Inflammatory macrophage treated with lipopolysaccharide for 1 hour (primary cell): ENCODE results near the gene WIPF3.

Source experiments
- DNase-seq, 2 donors: peaks; one replicate each; pipeline ENCODE4 v3.0.0-alpha.2; 2020 to 2022

Gene WIPF3

DNA sequence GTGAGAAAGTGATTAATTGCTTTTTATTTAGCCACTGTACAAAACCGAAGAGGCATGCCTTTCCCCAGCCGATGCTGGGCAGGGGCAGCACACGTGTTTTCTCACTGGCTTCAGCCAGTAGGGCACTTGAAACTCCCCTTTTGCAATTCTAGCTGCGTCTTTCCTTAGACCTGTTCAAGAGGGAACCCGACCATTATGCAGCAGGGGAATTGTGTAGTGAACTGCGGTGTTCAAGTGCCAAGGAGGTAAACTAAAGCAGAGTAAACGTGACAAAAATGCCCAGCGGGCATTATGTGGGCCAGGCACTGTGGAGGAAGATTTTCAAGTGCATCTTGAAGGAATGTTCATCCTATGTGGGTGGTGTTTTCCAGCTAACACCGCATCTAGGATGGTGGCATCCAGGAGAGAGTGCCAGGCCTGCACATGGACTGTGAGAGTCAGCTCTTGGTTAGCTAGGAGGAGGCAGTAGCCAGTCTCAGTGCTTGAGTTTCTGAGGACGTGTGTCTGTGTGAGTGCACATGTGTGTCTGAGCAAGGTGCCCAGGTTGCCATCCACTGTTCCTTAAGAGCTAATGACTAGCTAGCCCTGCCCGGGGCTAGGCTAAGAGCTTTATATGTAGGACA lies 3.3 kb downstream of the WIPF3 start:
- no peak for DNase-seq

DNA sequence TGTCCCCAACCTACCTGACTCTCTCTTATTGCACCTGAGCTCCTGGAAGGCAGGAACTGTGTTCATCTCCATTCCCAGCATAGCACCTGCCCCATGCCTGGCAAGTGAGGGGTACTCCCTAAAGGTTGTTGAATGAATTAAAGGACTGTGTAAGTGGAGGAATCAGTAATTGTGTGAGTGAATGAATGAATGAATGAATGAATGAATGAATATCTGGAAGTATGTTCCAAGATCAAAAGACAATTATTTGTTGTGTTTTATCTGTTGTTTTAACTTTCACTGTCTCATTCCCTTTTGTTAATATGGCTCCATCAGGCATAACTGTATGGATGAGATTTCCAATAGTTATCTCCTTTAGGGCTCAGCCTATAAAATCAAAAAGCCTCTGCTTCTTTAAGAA lies 4.0 kb downstream of the WIPF3 start:
- no peak for DNase-seq

DNA sequence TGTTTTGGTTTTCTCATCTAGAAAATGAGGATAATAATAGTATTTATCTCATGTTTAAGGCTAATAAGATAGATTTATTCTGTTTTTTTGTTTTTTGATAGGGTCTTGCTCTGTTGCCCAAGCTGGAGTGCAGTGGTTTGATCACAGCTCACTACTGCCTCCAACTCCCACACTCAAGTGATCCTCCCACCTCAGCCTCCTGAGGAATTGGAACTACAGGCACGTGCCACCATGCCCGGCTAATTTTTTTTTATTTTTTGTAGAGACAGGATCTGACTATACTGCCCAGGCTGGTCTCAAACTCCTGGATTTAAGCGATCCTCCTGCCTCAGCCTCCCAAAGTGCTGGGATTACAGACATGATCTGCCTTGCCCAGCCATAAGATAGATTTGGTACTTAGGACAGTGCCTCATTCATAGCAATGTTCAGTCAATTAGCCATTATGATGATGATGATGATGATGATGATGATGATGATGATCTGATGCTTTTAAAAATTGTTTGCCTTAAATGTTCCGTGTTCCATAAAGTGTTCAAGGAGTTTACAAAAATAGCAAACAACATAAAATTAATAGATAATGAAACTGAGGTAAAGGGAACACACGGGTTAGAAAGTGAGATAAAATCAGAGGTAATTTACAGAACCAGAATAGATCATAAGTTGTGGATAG lies 4.6 kb downstream of the WIPF3 start:
- no peak for DNase-seq

DNA sequence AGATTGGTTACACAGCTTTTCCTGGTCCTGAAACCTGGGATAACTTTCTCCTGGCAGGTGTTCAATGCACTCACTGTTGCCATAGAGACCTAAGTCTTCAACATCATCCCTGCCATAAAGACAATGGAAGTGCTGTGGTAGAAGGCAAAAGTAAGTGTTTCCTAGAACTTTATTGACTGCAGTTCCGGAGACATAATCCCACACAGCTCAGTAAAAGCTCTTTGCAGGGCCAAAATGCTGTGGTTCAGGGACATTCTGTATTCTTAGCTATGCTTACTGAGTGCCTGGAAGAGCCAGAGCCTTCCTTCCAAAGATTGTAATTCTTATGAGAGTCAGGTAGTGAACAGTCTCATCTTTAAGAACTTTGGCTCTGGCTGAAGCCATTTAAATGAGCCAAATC lies 5.3 kb downstream of the WIPF3 start:
- DNase-seq = no peak

DNA sequence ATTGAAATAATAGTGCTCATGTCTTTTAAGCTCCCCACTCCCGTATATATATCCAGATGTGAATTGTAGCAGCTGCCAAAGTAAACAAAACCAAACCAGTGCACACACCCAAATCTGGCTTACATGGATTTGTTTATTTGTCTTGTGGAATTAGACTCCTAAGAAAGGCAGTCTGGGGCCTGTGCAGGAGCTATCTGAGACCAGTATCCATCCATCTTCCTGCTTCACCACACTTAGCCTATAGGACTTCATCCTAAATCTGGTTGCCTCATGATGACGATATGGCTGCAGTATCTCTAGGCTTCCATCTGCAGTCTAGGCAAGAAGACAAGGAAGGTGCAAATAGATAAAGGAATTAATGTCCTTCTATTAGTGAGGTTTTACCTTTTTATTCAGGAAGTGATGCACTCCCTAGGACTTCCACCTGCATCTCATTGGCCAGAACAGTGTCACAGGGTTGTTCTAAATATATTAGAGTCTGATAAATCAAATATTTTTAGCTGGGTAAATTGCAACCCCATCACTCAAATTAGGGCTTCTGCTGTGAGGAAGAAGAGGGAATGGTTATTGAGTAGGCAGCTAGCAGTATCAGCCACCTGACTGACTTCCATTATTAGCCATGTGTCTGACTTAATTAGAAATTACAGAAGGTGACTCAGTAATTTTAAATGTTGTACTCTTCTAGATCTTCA lies 6.0 kb downstream of the WIPF3 start:
- DNase-seq = no peak

DNA sequence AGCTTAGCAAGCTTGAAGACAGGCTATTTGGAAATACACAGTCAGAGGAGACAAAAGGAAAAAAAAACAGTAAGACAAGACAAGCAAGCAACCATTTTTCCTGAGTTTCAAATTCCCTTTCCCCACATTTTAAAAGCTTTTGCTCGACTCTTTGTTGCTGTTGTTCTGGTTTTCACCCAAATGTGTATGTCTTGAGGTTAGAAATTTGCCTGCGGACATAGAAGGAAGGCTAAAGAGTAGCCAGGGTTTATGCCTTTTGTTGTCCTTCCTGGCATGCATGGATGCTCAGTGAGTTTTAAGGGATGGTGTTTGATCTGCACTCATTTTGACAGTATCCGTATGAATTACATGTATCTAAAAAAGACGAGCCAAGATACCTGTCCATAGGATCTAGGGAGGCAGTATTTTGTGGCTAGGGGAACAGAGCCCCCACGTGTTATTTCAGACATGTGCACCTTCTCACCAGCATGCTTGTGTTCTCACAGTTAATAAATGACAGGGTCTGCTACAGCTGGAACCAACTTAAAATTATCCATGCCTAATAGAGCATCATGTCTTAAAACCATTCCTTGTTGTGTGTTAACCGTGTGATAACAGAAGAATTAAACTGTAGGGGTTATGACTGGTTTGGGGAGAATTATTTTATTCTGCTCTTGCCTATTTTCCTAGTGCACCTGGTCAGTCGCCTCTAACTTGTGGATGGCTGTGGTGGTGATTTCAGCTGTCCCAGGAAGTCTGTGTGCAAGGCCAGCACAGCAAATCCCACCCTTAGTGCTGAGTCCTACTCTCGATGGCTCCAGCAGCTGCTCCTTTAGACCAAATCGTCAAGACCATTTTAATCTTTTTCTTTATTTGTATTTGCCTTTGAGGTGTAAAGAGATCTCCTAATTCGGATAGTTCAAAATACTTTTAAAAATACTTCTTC lies 9.1 kb downstream of the WIPF3 start:
- no peak for DNase-seq

DNA sequence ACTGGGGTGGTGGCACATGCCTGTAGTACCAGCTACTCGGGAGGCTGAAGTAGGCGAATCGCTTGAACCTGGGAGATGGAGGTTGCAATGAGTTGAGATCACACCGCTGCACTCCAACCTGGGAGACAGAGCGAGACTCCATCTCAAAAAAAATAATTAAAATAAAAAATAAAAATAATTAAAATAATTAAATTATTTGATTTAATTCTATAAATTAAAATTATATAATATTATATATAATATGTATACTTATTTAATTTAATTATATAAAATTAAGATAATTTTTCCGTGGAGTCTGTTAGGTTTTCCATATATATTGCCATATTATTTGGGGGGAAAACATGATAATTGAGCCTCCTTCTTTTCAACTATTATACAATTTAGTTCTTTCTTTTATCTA lies 12.0 kb downstream of the WIPF3 start:
- no peak for DNase-seq

DNA sequence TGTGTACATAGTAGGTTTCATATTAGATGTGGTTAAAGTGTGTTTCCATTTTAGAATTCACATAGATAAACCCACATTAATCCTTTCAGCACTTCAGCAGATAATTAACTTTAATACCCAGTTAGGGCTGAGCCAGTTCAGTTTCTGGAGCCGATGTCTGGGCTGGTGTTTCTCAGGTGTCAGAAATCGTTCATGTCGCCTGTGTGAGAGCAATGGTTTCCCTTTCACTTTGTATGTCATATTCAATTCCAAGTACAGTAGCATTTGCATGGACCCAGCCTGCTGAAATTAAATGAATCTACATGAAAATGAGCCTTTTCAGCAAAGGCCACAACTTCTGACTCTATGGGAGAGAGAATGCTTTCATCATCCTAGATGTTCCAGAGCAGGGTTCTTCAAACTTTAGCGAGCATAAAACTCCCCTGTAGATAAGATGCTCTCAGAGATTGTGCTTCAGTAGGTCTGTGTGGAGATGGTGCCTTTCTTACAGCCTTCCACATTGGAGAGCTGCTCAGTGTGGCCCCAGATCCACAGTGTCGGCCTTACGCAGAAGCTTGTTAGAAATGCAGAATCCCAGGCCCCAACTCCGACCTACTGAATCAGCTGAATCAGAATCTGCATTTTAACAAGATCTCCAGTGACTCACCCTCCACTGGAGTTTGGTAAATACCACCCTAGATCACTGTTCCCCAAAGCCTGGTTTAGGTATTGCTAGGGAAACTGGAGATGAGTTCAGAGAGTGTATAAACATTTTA lies 19.6 kb downstream of the WIPF3 start:
- DNase-seq = no peak

DNA sequence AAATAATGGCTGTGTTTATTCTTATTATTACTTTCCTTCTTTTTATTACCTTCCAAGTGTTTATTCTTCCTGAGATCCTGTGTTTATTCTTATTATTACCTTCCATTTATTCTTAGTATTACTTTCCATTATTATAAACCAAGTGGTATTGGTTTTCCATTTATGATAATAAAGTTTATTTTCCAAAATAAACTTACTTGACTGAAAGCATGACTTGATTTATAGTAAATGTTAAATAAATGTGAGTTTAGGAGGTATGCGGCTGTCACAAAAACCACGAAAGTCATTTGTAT lies 20.2 kb downstream of the WIPF3 start:
- no peak for DNase-seq

DNA sequence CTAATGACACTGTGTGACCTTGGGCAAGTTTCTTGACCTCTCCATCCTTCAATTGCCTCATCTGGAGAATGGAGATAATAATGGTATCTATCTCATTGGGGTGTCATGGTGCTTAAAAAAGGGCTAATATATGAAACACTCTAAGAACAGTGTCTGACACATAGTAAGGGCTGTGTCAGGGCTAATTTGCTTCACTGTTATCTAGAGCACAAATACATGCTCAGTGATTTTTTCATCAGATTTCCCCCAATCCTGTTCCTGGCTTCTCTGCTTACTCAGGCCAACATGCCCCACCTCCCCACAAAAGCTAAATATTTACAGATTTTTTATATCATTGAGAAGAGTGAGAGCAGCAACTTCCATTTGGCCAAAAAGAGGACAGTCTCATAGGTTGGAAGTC lies 20.6 kb downstream of the WIPF3 start:
- DNase-seq = no peak

DNA sequence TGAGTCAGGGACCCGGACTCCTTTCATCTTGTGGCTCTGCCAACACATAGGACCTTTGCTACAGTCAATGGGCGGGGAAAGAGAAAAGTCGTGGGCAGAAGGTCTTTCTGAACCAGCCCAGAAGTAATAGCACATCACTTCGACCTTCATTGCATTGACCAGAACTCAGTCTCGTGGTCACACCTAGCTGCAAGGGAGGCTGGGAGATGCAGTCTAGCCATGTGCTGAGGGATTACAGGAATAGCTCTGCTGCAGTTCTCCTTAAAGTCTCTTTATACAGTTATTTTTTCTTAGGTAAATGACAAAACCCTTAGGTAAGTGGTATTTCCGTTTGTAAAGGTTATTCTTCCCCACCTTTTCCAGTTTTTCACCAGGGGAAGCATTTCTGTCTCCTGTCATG lies 25.4 kb downstream of the WIPF3 start:
- DNase-seq = no peak

DNA sequence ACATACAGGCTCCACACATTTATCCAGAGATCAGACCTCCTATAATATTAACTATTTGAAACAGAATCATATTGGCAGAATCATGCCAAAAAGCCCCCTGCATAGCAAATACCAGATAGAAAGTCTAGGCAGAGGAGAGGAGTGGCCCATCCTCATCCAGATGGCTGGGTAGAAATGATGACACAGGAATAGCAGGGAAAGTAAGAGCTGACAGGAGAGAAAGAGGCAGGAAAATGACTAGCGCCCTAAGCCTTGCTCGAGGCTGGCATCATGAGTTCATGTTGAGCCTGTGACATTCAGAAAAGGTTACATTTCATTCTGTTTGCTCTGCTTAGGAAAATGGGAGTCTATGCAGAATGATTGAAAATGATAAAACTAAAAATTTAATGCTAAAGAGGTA lies 27.6 kb downstream of the WIPF3 start:
- no peak for DNase-seq

DNA sequence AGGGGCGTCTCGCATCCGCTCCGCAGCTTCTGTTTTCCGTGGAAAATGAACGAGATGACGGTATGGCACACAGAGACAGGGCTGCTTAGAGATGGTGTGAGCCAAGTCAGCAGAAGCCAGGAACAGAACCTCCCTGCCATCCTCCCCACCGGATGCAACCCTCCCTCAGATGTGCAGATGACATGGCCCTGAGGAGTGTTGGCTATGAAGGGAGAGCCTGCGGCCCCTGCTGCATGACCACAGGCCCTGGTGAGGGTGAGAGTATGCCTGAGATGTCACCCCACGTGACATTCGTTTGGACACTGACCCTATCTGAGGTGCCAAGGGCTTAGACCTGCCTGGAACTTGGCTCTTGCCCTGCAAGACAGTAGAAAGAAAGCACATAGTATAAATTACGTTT lies 29.4 kb downstream of the WIPF3 start:
- no peak for DNase-seq

DNA sequence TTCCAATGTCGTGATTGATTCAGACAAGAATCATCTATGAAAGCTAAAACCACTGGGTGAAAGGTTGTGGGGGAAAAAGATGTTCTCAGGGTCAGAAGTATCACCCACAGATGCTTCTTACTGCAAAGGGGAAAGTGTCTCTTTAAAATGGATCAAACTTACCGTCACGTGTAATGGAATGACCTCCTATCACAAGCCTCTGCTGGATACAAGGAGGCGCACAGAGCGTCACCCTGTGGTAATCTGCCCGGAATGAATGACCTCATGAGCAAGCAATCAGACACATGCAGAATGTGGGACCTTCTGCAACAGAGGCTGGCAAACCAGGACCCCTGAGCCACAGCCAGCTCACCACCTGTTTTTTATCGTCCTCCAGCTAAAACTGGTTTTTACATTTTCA lies 33.0 kb downstream of the WIPF3 start:
- no peak for DNase-seq

DNA sequence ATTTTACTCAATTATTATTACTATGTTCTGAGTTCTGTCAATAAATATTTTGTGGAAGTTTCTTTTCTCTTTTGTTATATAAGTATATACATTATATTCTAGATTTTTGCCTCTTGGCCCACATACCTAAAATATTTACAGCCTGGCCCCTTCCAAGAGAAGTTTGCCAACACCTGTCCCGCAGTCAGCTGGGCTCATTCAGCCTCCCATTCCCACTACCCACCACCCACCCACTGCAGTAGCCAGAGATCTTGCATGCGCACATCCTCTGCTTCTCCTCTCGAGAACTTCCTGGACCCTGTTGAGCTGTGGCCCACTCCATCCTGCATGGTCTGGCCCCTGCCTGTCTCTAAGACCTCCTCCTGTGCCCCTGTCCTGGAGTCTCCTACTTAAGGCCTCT lies 33.6 kb downstream of the WIPF3 start:
- no peak for DNase-seq

DNA sequence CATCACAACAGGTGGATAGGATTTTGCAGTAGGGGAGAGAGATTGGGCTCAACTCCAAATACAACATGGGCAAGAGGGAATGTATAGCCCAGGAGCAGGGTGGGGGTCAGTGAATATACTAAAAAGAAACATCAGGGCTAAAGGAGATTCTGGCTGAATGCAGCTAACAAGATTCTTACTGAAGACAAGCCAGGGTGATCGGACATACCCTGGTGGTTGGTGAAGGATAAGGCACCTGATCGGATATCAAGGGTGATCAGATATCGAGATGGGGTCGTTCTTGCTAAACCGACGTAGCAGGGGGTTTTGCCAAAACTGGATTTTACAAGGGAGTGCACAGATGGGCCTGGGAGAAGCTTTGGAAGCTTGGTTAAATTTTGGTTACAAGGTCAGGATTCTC lies 34.4 kb downstream of the WIPF3 start:
- no peak for DNase-seq

DNA sequence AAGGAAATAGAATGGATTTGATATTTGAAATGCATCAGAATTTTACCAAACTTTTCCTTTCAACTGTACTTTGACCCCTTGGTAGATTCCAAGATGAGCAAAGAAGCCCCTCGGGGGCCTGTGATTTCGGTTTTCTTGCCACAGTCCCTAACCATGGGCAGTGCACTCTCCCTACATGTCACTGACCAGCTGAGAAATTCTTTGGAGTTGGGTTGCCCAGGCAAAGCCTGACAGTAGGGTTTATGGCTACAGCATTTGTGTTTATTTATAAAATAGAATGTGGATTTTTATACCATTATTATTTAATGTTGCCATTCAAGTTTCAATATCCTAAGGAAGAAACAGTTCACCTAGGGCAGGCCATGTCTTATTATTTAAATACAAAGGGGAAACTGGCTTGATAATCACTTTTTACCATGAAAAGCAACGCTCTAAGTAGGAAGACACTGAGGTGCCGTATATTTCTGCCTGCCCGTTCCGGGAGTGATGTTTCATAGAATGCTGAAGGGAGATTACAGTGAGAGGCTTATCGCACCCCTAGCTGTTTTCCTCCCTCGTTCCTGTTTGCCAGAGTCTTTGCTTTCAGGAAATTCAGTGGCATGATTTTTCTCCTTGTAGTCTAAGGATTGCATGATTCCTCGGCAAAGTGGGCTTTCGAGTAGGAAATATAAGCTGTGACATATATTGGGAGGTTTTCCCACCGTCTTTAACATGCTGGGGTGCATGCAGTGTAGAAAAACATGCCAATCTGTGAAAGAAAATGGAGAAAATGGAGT lies 35.8 kb downstream of the WIPF3 start:
- no peak for DNase-seq

DNA sequence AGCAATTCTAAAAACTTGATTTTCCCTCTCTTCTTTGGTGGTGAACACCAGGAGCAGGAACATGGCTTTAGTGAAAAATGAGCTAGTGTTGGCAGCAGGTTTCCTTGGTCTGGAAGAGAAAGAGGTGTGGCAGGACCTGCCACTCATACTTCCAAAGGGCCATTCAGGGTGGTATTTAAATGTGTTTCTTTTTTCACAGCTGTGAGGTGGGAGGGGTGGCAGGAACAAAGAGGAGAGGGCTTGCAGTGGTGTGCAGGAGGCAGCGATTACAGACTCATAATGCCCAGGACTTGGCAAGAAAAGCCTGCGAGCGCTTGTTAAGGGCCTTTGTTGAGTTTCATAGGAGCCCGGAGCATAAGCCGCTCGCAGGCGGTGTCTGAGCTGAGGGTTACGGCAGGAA lies 36.8 kb downstream of the WIPF3 start:
- DNase-seq = no peak

DNA sequence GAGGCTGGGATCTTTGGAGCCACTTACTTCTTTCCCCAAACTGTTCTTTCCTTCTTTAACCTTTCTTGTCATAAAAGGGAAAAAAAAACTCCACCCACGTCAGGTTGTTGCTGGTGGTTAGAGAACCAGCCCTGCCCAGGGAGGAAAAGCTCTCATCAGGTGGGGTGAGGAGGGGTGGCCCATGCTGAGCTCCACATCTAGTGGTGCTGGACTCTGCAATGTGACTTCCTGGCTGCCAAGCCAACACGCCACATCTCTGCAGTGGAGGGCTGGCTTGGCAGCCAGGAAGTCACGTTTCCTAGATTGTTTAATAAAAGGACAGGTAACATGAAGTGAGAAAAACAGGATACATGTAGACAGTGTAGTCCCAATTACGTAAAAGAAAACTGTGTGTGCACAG lies 37.4 kb downstream of the WIPF3 start:
- DNase-seq = no peak

DNA sequence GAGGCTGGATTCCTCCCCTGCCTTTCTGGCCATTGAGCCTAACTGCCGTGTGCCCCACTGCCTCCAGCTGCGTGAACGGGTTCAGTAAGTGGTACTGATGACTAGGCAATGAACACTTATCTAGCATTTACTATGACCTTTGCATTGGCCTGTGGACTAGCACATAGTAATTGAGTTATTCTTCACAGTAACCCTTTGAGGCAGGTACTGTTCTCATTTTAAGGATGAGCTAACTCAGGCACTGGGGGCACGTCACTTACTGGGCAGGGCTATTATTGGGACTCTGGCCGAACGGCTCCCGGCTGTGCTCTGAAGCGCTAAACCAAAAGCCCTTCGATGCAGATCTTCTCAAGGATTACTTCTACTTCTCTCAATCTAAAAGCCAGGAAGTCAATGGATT lies 38.3 kb downstream of the WIPF3 start:
- no peak for DNase-seq

DNA sequence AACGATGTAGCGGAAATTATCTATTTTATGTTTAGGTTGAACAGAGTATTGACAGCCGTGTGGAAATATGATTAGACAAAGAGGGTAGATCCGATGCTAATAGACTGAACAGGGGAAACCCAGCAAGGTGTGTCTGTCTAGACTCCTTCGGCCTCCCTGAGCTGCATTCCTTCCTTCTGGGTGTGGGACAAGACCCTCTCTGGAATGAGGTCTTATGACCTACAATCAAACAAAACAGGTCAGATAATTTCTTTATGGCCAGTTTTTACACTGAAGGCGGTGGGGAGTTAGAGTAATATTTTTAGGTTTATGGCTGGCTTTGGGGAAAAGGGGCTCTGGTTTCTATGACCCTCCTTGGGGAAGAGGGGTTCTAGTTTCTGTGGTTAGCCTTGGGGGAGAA lies 41.2 kb downstream of the WIPF3 start:
- DNase-seq = no peak

DNA sequence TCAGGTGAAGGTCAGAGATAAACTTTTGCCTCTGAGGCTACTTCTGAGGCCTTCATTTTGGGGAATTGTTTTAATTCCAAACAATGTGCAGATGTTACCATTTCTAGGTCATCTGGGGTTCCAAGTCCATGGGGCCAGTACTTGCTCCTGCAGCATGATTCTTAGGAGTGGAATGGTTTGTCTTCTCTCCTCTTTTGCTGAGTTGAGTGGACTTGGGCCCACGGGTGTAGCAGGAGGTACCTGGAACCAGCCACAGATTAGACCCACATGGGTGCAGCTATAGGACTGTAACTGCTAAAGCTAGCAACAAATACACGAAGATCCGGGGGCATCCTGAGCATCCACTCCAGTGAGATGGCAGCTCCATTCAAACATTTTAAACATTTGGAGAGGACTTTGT lies 41.6 kb downstream of the WIPF3 start:
- DNase-seq = no peak
